SU-DHL-6 (cell line): ENCODE measurements around the gene UQCRC1.

Experiments
- EZH2phosphoT487 ChIP-seq: fragments of 200-600 bp; sonication (generic), shearing (Covaris generic); conservative IDR thresholded peaks from 2 replicates; pipeline ENCODE4 v1.6.1; 2018; ENCODE audit warnings: mild to moderate bottlenecking, antibody characterized with exemption, low read length, moderate library complexity, mixed read lengths
- TF ChIP-seq, protein P1 (sequence below): fragments of 200-600 bp; sonication (generic); IDR thresholded peaks from one replicate; pipeline ENCODE4 v1.5.1; 2017; ENCODE audit warnings: antibody characterized with exemption, mild to moderate bottlenecking, low read length, moderate library complexity; ENCODE audit not compliant: insufficient read depth, poor library complexity, severe bottlenecking

DNA sequence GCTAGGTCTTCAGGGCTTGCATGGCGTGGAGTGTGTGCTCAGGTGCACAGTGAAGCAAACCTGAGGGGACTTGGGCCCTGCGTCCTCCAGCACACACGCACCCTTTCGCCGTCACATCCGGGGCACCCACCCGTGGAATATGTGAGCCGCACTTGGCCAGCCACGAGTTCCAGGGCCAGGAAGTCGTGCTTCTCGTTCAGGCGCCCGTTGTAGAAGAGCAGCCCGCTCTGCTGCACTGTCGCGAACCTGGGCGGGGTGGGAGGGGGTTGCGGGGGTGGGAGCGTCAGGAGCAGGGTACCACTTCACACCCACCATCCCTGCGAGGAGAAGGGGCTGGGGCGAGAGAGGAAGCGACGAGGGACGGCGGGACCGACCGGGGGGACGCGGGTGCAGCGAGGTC, 46.2 kb upstream of the UQCRC1 start:
- TF ChIP-seq, protein P1, sequence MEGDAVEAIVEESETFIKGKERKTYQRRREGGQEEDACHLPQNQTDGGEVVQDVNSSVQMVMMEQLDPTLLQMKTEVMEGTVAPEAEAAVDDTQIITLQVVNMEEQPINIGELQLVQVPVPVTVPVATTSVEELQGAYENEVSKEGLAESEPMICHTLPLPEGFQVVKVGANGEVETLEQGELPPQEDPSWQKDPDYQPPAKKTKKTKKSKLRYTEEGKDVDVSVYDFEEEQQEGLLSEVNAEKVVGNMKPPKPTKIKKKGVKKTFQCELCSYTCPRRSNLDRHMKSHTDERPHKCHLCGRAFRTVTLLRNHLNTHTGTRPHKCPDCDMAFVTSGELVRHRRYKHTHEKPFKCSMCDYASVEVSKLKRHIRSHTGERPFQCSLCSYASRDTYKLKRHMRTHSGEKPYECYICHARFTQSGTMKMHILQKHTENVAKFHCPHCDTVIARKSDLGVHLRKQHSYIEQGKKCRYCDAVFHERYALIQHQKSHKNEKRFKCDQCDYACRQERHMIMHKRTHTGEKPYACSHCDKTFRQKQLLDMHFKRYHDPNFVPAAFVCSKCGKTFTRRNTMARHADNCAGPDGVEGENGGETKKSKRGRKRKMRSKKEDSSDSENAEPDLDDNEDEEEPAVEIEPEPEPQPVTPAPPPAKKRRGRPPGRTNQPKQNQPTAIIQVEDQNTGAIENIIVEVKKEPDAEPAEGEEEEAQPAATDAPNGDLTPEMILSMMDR: no peak
- no peak for TF ChIP-seq EZH2phosphoT487
